Lung (tissue), 16 donors: ENCODE measurements around the gene DIP2B. TPM values are rescaled to one million over a fixed set of nuclear protein-coding genes. Genes with fewer than 3 reads are reported as not detected.
A peak's percentile ranks its signal among the peaks of the same experiment; 100 is the strongest.

ENCODE experiments used
- ATAC-seq: fragments of 200-7000 bp; cut with Tn5 transposase; one replicate; pipeline ENCODE4 v1.9.1; 2020; ENCODE audit warnings: moderate number of reproducible peaks; ENCODE audit not compliant: insufficient read depth, low FRiP score
- DNase-seq, 3 donors: peaks; one replicate each; pipeline ENCODE4 v3.0.0-alpha.2; 2013 to 2017
- H3K27ac ChIP-seq, 2 donors: one replicate each; pipeline ENCODE4 v1.5.1; 2013; ENCODE audit warnings: mild to moderate bottlenecking in 2 of 2, moderate library complexity in 2 of 2, control low read depth in 1 of 2, inconsistent platforms in 1 of 2, low read depth in 1 of 2, low read length in 1 of 2
- H3K27me3 ChIP-seq, 3 donors: one replicate each; pipeline ENCODE4 v1.5.1; 2013; ENCODE audit warnings: low read length in 2 of 3; ENCODE audit not compliant: control insufficient read depth in 3 of 3, insufficient read depth in 3 of 3
- H3K36me3 ChIP-seq, 4 donors: one replicate each; pipeline ENCODE4 v1.5.1; 2013; ENCODE audit warnings: low read length in 4 of 4, mild to moderate bottlenecking in 1 of 4, moderate library complexity in 1 of 4; ENCODE audit not compliant: control insufficient read depth in 4 of 4, insufficient read depth in 4 of 4
- H3K4me1 ChIP-seq, 5 donors: one replicate each; pipeline ENCODE4 v1.5.1; 2013; ENCODE audit warnings: low read length in 5 of 5, mild to moderate bottlenecking in 2 of 5, moderate library complexity in 1 of 5; ENCODE audit not compliant: control insufficient read depth in 5 of 5, insufficient read depth in 5 of 5
- H3K4me3 ChIP-seq: one replicate; pipeline ENCODE4 v1.5.1; 2013; ENCODE audit warnings: mild to moderate bottlenecking, control low read depth, moderate library complexity
- H3K9ac ChIP-seq, 2 donors: one replicate each; pipeline ENCODE4 v1.5.1; 2013; ENCODE audit warnings: low read length in 2 of 2, control low read depth in 1 of 2; ENCODE audit not compliant: insufficient read depth in 1 of 2
- H3K9me3 ChIP-seq, 4 donors: one replicate each; pipeline ENCODE4 v1.5.1; 2013; ENCODE audit warnings: low read length in 3 of 4, mild to moderate bottlenecking in 1 of 4, moderate library complexity in 1 of 4; ENCODE audit not compliant: control insufficient read depth in 4 of 4, insufficient read depth in 3 of 4
- CTCF ChIP-seq: IDR thresholded peaks from 2 replicates; pipeline ENCODE4 v1.5.1; 2012; ENCODE audit warnings: mild to moderate bottlenecking; ENCODE audit errors: control extremely low read depth, extremely low read depth
- WGBS, 2 donors: extraction: QIAGEN DNeasy Blood & Tissue Kit; methylation state at CpG; one replicate each; pipeline ENCODE4 v1.1.7; 2013; 5-methylcytosine and 5-hydroxymethylcytosine counted together
- long read RNA-seq, 5 donors: transcript quantifications; one replicate each; lab custom pipeline, GENCODE V29; 2026
- polyA plus RNA-seq, 2 donors: library from polyadenylated mRNA; stranded (reverse); fragments of 200-250 nt; gene quantifications; one replicate each; pipeline ENCODE4 v1.2.1, GENCODE V29; 2013
- total RNA-seq, 2 donors: library from RNA; depleted of rRNA in 1 of 2; stranded (reverse); fragments of >200 nt in 1 of 2; gene quantifications; one replicate each; pipeline ENCODE4 v1.2.1, GENCODE V29; 2014 to 2021
- donor health status: control.
- donor health status: control.
- donor health status: Bipolar disorder and iron deficiency.
- donor health status: healthy.
- donor health status: DM: yes; HTN: yes; CAD: no.

DIP2B gene, protein sequence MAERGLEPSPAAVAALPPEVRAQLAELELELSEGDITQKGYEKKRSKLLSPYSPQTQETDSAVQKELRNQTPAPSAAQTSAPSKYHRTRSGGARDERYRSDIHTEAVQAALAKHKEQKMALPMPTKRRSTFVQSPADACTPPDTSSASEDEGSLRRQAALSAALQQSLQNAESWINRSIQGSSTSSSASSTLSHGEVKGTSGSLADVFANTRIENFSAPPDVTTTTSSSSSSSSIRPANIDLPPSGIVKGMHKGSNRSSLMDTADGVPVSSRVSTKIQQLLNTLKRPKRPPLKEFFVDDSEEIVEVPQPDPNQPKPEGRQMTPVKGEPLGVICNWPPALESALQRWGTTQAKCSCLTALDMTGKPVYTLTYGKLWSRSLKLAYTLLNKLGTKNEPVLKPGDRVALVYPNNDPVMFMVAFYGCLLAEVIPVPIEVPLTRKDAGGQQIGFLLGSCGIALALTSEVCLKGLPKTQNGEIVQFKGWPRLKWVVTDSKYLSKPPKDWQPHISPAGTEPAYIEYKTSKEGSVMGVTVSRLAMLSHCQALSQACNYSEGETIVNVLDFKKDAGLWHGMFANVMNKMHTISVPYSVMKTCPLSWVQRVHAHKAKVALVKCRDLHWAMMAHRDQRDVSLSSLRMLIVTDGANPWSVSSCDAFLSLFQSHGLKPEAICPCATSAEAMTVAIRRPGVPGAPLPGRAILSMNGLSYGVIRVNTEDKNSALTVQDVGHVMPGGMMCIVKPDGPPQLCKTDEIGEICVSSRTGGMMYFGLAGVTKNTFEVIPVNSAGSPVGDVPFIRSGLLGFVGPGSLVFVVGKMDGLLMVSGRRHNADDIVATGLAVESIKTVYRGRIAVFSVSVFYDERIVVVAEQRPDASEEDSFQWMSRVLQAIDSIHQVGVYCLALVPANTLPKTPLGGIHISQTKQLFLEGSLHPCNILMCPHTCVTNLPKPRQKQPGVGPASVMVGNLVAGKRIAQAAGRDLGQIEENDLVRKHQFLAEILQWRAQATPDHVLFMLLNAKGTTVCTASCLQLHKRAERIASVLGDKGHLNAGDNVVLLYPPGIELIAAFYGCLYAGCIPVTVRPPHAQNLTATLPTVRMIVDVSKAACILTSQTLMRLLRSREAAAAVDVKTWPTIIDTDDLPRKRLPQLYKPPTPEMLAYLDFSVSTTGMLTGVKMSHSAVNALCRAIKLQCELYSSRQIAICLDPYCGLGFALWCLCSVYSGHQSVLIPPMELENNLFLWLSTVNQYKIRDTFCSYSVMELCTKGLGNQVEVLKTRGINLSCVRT (N-terminal part only)
- 10 to 100 TPM; 26.1 to 55.8 TPM for total RNA-seq
- polyA plus RNA-seq: 10 to 100 TPM in 1 of 2 donors, 1 to 10 TPM in 1; 4.2 to 11.1 TPM
- long read RNA-seq, donor 1, full-length matches to known transcripts: 3 of 13 reads
- long read RNA-seq, donor 1, partial matches to known transcripts: 10 of 13 reads
- long read RNA-seq, donor 1, other reads (novel, unspliced or antisense): 0 of 13 reads
- long read RNA-seq, donor 2: 0 reads
- long read RNA-seq, donor 3: 0 reads
- long read RNA-seq, donor 4, partial matches to known transcripts: 17 of 17 reads
- long read RNA-seq, donor 4, other reads (novel, unspliced or antisense): 0 of 17 reads
- long read RNA-seq, donor 5, full-length matches to known transcripts: 2 of 23 reads
- long read RNA-seq, donor 5, partial matches to known transcripts: 21 of 23 reads
- long read RNA-seq, donor 5, other reads (novel, unspliced or antisense): 0 of 23 reads

GRCh38 chr12:50504798-50505674, at the start of gene DIP2B:
DIP2B (plus strand) TSS chr12:50504985; CDS start chr12:50505141, 156 bp downstream.
- no peaks in the 10 kb centered on the region for H3K27me3 ChIP-seq
- peak within 1 kb of the TSS; percentile 91 to 98 for H3K27ac ChIP-seq
- peaks cover 0 to 3% (median 0%) of the 10 kb centered on the region in 4 donors for H3K36me3 ChIP-seq
- H3K9me3 ChIP-seq: no peaks in the 10 kb centered on the region
- peak; percentile 96 for TF ChIP-seq CTCF
- ATAC-seq: peak; percentile 94
- peak within 1 kb of the TSS; percentile 90 for H3K4me3 ChIP-seq
- H3K4me1 ChIP-seq: peaks cover 5 to 27% (median 14%) of the 10 kb centered on the region in 5 donors
- H3K9ac ChIP-seq: peak within 1 kb of the TSS; percentile 77 to 94
- WGBS, 2 donors: 0% methylated on average over 59 to 77 of the region's 77 CpGs
- DNase-seq: peak; percentile 94 to 96 (median 96)

GRCh38 chr12:50458606-50459005, 46.2 kb upstream of the DIP2B start:
- Histone ChIP-seq H3K27me3 (no peaks in the 10 kb centered on the region), H3K4me3 (no peak overlapping the region), H3K4me1 (no peaks in the 10 kb centered on the region), H3K9ac (no peak overlapping the region), H3K27ac (no peak overlapping the region), H3K9me3 (no peaks in the 10 kb centered on the region), H3K36me3 (peaks cover 5 to 21% (median 8%) of the 10 kb centered on the region in 4 donors)
- no peak for DNase-seq
- TF ChIP-seq CTCF: no peak
- no peak for ATAC-seq
